HG03342 (cell line): Measurements from ENCODE around the gene PACS2.
"Not testable (repeated sequence)": the region's sequence is repeated elsewhere in the genome, so short reads cannot be mapped to it uniquely, and the experiment has no call there.

ENCODE experiments used
- ATAC-seq: cut with Tn5 transposase; IDR thresholded peaks from one replicate; pipeline ENCODE4 v1.9.1; 2021; ENCODE audit warnings: mild to moderate bottlenecking, moderate library complexity; ENCODE audit not compliant: unreplicated experiment

The PACS2 gene

GRCh38 chr14:105329411-105330150, 15.0 kb downstream of the PACS2 start:
- ATAC-seq = no peak

- no peak for ATAC-seq
Measured at GRCh38 chr14:105330491-105330895, 15.9 kb downstream of the PACS2 start.

- ATAC-seq = no peak
Measured at GRCh38 chr14:105331575-105332349, 17.2 kb downstream of the PACS2 start.

GRCh38 chr14:105332350-105332874, 17.9 kb downstream of the PACS2 start:
- no peak for ATAC-seq

- no peak for ATAC-seq
Measured at GRCh38 chr14:105333020-105333490, 18.5 kb downstream of the PACS2 start.

- no peak for ATAC-seq
Measured at GRCh38 chr14:105333613-105334364, 19.2 kb downstream of the PACS2 start.

- no peak for ATAC-seq
Measured at GRCh38 chr14:105334383-105335230, 20.1 kb downstream of the PACS2 start.

- not testable (repeated sequence) for ATAC-seq
Measured at GRCh38 chr14:105335231-105335542, 20.6 kb downstream of the PACS2 start.

- ATAC-seq = no peak
Measured at GRCh38 chr14:105335735-105336476, 21.4 kb downstream of the PACS2 start.

GRCh38 chr14:105336477-105337287, 22.1 kb downstream of the PACS2 start:
- no peak for ATAC-seq

- no peak for ATAC-seq
Measured at GRCh38 chr14:105337433-105337832, 22.9 kb downstream of the PACS2 start.

GRCh38 chr14:105337966-105338741, 23.6 kb downstream of the PACS2 start:
- ATAC-seq = no peak

- ATAC-seq = no peak
Measured at GRCh38 chr14:105340821-105341733, 26.5 kb downstream of the PACS2 start.

- no peak for ATAC-seq
Measured at GRCh38 chr14:105343194-105343593, 28.6 kb downstream of the PACS2 start.

GRCh38 chr14:105346200-105346533, 31.6 kb downstream of the PACS2 start:
- ATAC-seq = no peak

GRCh38 chr14:105346876-105347586, 32.5 kb downstream of the PACS2 start:
- ATAC-seq = no peak

- no peak for ATAC-seq
Measured at GRCh38 chr14:105347587-105347968, 33.0 kb downstream of the PACS2 start.
